ENCODE results near the gene BMX. TPM values are rescaled to one million over a fixed set of nuclear protein-coding genes. Genes with fewer than 3 reads are reported as not detected.

The BMX gene
- not detected in 2 replicates for total RNA-seq
- 0.09 TPM for total RNA-seq (2013)
- polyA plus RNA-seq = not detected in 2 replicates
- not detected in 2 replicates for polyA minus RNA-seq

- H3K4me2 ChIP-seq (replicated peaks; ENCODE audit: low read depth, low read length, poor library complexity, severe bottlenecking) = no peak within 1 kb of the TSS
- peaks cover 17% of the 10 kb centered on the region for H3K27me3 Mint-ChIP-seq
Observed at GRCh38 chrX:15500497-15500966, at the start of gene BMX. Gene BMX (plus strand): TSS chrX:15500807. CDS start chrX:15508354, 7,547 bp downstream.

GRCh38 chrX:15451913-15452312, 48.7 kb upstream of the BMX start:
- Histone ChIP-seq H3K4me1 (ENCODE audit: control insufficient read depth in 2 of 2, insufficient read depth in 2 of 2, low read length in 2 of 2) (no peaks in the 10 kb centered on the region), H3K4me3 (ENCODE audit: control extremely low read depth in 1 of 5, extremely low read depth in 1 of 5, insufficient read depth in 1 of 5, low read depth in 2 of 5, low read length in 4 of 5) (no peak overlapping the region), H3K4me2 (replicated peaks; ENCODE audit: low read depth, low read length, poor library complexity, severe bottlenecking) (no peak overlapping the region), H3K27me3 (replicated peaks in 1 of 4; ENCODE audit: control extremely low read depth in 1 of 4, control insufficient read depth in 3 of 4, insufficient read depth in 4 of 4, low read length in 3 of 4) (no peaks in the 10 kb centered on the region), H4K20me1 (ENCODE audit: control insufficient read depth, insufficient read depth, low read length, poor library complexity, severe bottlenecking) (no peaks in the 10 kb centered on the region), H3K36me3 (replicated peaks in 1 of 2; ENCODE audit: control extremely low read depth in 1 of 2, control insufficient read depth in 1 of 2, extremely low read depth in 1 of 2, insufficient read depth in 2 of 2, low read length in 1 of 2) (no peaks in the 10 kb centered on the region), H3K27ac (ENCODE audit: low read length in 2 of 2) (no peak overlapping the region), H3K9ac (ENCODE audit: low read length) (no peak overlapping the region), H3K9me3 (ENCODE audit: control extremely low read depth in 1 of 3, control insufficient read depth in 2 of 3, insufficient read depth in 1 of 3, low read length in 2 of 3) (no peaks in the 10 kb centered on the region), H3K79me2 (ENCODE audit: control insufficient read depth, insufficient read depth, low read length) (no peaks in the 10 kb centered on the region), H2AFZ (ENCODE audit: insufficient read depth, low read depth, low read length, poor library complexity, severe bottlenecking) (no peak overlapping the region)
- intact Hi-C loops (cut with micrococcal nuclease) = no loop called here
- POLR2A ChIA-PET = no interaction called here
- H3K27me3 Mint-ChIP-seq = no peaks in the 10 kb centered on the region
- H3K27ac Mint-ChIP-seq = no peak overlapping the region
- DNase-seq = no peak
- H3K9me3 Mint-ChIP-seq (ENCODE audit: insufficient read depth) = no peaks in the 10 kb centered on the region
- CTCF ChIA-PET = no interaction called here
- H3K4me1 Mint-ChIP-seq = no peaks in the 10 kb centered on the region
- TF ChIP-seq CTCF (IDR thresholded peaks at IDR 0.05) = no peak
- no peak for TF ChIP-seq EZH2 (IDR thresholded peaks at IDR 0.05; ENCODE audit: borderline replicate concordance, insufficient read depth, low read depth, low read length, poor library complexity, severe bottlenecking)
- no peak overlapping the region for H3K4me3 Mint-ChIP-seq
- no CpG with 5 or more reads among the region's 1 CpG for WGBS (ENCODE audit: insufficient coverage)
- ATAC-seq (ENCODE audit: low read depth) = no peak

More at GRCh38 chrX:15500497-15500966, at the start of gene BMX:
- peaks cover 2% of the 10 kb centered on the region for H3K4me1 Mint-ChIP-seq
- Histone ChIP-seq H3K9ac (ENCODE audit: low read length) (no peak within 1 kb of the TSS), H3K27me3 (replicated peaks in 1 of 4; ENCODE audit: control extremely low read depth in 1 of 4, control insufficient read depth in 3 of 4, insufficient read depth in 4 of 4, low read length in 3 of 4) (peaks cover 0 to 5% (median 0%) of the 10 kb centered on the region in 4 experiments), H3K9me3 (ENCODE audit: control extremely low read depth in 1 of 3, control insufficient read depth in 2 of 3, insufficient read depth in 1 of 3, low read length in 2 of 3) (no peaks in the 10 kb centered on the region), H3K36me3 (replicated peaks in 1 of 2; ENCODE audit: control extremely low read depth in 1 of 2, control insufficient read depth in 1 of 2, extremely low read depth in 1 of 2, insufficient read depth in 2 of 2, low read length in 1 of 2) (no peaks in the 10 kb centered on the region), H3K4me3 (ENCODE audit: control extremely low read depth in 1 of 5, extremely low read depth in 1 of 5, insufficient read depth in 1 of 5, low read depth in 2 of 5, low read length in 4 of 5) (peak within 1 kb of the TSS in 1 of 5 experiments; percentile 34), H3K27ac (ENCODE audit: low read length in 2 of 2) (no peak within 1 kb of the TSS), H2AFZ (ENCODE audit: insufficient read depth, low read depth, low read length, poor library complexity, severe bottlenecking) (no peak within 1 kb of the TSS), H3K4me1 (ENCODE audit: control insufficient read depth in 2 of 2, insufficient read depth in 2 of 2, low read length in 2 of 2) (no peaks in the 10 kb centered on the region), H3K79me2 (ENCODE audit: control insufficient read depth, insufficient read depth, low read length) (no peaks in the 10 kb centered on the region), H4K20me1 (ENCODE audit: control insufficient read depth, insufficient read depth, low read length, poor library complexity, severe bottlenecking) (no peaks in the 10 kb centered on the region)
- CTCF ChIA-PET = interaction anchor here (1.0 kb wide), 1 partner anchor 1196 kb away, joined by 3 read pairs; no protein-coding TSS in a partner anchor
- H3K9me3 Mint-ChIP-seq (ENCODE audit: insufficient read depth) = no peaks in the 10 kb centered on the region
- no peak within 1 kb of the TSS for H3K27ac Mint-ChIP-seq
- POLR2A ChIA-PET = no interaction called here
- ATAC-seq (ENCODE audit: low read depth) = no peak
- no peak within 1 kb of the TSS for H3K4me3 Mint-ChIP-seq
- intact Hi-C loops (cut with micrococcal nuclease) = no loop called here
- DNase-seq = no peak
- 76% methylated on average over 14 of the region's 18 CpGs for WGBS (ENCODE audit: insufficient coverage)
- no peak for TF ChIP-seq EZH2 (IDR thresholded peaks at IDR 0.05; ENCODE audit: borderline replicate concordance, insufficient read depth, low read depth, low read length, poor library complexity, severe bottlenecking)
- TF ChIP-seq CTCF (IDR thresholded peaks at IDR 0.05) = no peak

Measured in B cell (primary cell).